HG03039 (cell line): ENCODE results near the gene DEFB112.

ENCODE experiments used
- ATAC-seq: cut with Tn5 transposase; IDR thresholded peaks from one replicate; pipeline ENCODE4 v1.9.1; 2021; ENCODE audit warnings: mild to moderate bottlenecking, moderate library complexity; ENCODE audit not compliant: unreplicated experiment

Gene DEFB112, protein sequence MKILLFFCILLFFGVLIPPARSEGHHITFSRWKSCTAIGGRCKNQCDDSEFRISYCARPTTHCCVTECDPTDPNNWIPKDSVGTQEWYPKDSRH

DNA sequence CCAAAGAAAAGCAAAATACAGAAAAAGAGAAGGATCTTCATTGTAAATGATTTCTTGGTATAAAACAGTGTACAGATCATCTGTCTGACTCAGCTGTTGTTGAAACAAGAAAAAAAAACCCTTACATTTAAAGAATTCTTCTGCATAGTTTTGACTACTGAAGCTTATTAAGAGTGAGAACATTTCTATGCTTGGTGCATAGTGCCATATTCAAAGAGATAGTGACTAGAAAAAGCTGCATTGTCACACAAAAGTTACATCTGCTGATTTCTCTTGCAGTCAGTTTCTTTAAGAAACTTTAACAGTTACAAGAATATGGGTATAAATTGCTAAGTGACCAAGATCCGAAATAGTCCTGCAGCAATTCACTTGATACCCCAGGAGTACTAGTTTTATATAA lies at the start of gene DEFB112:
TSS of gene DEFB112 (minus strand) at position 101 of the 400 bp plus-strand sequence. CDS start at position 41, 60 bp downstream.
- ATAC-seq: no peak

DNA sequence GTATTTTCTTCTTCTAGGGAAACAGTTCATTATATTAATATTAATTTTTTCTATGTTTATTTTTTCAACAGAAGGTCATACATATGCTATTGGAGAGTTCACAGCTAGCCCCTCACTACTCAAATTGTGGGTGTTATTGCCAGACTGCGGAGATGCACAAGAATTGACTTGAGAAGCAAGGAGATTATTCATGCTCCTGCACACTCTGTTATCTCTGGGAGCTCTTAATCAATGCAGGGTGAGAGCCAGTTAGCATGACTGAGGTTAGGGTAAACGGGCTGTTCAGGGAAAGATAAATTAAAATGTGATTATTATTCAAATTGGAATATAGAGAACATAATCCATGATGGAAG lies 48.9 kb upstream of the DEFB112 start:
- ATAC-seq: no peak

DNA sequence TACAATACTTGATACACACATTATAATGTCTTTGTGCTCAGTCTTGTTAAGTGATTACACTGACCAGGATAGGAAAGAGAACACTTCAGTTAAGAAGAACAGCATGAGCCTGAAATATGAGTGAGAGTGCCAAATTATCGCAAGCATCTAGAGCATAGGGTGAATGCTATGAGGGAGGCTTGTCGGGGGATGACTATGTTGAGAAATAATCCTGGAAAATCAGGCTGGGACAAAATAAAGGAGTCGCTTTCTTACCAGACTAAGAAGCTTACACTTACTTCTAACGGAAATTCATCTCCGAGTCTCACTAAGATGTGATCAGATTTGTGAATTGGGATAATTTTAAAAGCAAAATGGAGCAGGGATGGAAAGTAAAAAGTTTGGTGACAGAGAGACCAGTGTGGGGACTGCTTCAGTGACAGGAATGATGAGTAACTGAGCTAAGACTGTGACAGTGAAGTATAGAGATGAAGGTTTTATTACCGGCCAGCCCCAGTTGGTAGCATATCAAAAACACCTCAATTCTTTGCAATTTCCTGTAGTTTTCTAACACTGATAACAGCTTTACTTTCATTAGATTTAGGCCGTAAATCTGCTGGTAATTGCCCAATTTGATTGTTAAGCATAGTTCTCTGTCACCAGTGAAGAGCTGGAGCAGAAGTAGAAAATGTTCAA lies 48.4 kb upstream of the DEFB112 start:
- ATAC-seq: no peak

DNA sequence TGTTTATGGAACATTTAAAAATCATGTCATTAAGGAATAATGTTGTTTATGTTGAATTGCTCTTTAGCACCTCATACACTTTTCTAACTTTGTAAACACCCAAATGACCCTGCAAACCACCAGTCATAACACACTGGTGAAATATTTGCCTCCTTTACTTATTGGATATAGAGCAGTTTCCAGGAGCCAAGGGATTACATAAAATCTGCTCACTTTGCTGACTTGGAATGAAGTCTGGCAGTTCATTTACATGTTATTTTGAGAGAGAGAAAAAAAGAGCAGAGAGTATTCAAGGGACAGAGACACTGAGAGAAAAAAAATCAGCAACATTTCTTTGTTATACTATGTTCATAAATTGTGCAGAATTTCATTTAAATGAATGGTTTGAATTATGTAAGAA lies 46.6 kb upstream of the DEFB112 start:
- no peak for ATAC-seq

DNA sequence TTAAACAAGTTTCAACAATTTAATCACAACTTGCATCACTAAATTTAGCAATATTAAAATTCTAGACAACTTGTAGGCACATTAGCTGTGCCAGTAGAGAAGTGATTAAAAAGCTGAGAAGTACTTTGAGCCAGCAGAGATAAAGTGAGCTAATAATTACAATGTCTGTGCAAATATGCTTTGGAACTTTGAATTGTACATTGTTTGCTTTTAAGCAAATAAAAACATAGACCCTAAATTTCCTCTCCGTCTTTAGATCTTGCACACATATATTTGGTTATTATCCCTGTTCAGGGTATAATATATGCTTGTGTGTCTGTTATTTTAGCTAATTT lies 44.2 kb upstream of the DEFB112 start:
- no peak for ATAC-seq

DNA sequence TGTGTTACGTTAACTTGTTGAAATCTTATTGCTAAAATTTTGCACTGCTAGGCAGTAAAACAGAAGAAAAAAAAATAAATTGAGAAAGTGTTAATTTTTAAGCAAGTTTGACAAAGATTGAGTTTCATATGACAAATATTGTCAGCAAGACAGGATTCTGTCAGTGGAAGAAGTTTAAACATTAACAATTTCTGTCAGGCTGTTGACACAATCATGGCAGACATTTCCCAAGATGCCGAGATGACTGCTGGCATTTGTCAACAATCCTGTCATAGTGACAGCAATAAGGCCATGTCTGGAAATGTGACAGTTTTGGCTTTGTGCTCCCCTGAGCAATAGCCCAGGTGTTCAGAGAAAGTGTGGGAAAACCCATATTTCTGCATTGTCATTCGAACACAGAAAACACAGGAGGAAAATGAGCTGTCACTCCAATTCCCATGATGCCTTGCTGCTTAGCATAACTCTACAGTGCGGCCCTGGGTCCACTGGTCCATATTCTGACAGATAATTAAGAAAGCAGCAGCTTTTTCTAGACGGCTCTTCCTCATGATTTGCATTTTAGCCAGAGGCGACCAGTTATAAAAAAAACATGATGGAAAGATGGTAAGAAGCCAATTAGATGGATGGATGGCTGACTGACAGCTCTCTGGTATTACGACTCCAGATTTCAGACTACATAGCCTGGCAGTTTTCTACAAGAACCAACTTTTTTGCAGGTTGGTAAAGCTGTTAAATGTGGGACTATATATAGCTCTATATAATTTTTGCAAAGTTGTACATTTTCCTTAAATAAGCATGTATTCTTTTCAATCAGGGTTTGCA lies 43.6 kb upstream of the DEFB112 start:
- no peak for ATAC-seq

DNA sequence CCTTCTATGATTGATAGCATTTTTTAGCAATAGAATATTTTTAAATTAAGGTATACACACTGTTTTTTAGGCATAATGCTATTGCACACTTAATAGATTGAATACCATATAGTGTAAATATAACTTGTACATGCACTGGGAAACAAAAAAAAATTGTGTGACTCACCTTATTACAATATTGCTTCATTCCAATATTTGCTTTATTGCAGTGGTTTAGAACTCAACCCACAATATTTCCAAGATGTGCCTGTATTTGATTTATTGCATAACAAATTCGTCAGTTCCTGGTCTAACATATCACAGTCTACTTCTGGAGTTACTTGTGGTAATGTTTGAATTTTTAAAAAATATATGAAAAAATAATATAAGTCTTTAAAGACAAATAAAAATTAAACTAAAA lies 41.9 kb upstream of the DEFB112 start:
- no peak for ATAC-seq

DNA sequence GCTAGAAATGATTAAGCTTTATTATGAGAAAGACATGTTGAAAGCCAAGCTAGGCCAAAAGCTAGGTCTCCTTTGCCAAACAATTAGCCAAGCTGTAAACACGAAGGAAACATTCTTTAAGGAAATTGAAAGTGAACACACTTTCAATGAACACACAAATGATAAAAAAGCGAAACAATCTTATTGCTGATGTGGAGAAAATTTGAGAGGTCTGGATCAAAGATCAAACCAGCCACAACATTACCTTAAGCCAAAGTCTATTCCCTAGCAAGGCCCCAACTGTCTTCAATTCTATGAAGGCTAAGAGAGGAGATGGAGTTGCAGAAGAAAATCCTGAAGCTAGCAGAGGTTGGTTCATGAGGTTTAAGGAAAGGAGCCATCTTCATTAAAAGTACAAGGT lies 40.2 kb upstream of the DEFB112 start:
- no peak for ATAC-seq

DNA sequence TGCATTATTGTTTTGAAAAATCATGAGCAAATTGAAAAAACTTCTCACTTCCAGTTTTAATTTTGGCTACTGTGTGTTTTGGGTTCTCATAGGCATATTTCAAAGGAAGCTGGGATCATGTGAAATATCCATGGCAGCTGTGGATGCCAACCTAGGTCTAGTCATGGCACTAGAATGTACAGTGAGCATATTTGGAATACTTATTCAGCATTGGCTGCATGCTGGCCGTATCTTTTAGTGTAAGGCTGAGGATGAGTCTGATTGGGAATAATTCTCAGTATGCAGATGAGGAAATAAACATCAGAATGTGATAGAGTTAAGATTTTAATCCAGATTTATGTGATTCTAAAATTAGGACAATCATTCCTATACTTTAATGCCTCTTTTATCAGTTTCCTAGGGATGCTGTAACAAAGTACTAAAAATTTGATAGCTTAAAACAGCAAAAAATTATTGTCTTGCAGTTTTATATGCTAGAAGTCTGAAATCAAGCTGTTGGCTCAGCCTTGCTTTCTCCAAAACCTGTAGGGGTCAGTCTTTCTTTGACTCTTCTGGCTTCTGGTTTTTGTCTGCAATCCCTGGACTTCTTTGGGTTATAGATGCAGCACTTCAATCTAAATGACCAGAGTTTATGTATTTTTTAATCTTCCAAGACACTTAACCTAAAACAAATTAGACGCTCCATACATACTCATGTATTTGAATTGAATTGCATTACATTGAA lies 37.7 kb upstream of the DEFB112 start:
- no peak for ATAC-seq

DNA sequence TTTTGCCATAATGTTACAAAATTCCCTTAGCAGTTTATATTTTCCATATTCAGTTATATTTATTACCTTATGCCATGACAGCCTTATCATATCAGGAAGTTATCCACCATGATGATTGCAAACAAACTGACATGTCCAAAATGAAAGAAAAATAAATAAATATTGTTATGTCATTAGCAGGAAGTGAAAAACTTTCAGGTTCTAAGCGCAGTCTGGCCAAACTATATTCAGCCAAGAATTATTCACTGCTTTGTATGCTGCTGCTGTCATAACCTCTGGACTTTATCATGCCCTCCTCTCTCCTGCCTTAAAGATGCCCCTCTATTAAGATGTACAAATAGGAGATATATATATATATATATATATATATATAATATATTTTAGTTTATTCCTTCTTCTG lies 27.7 kb upstream of the DEFB112 start:
- ATAC-seq: no peak

DNA sequence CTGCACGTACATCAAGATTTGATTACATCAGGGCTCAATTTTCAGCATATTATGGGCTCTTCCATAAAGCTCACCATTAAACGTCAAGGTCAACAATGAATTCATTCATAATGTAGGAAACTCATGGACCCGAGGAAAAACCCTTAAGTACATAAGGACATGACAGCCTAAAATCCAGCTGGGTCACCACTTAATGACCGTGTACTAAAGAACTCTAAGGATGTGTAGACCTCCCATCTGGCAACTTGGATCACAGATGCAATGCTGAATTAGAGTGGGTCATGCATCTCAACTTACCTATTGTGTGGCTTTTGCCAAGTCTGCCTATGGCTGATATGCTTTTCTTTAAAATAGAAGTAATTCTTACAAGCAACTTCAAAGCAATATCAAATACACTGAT lies 26.7 kb upstream of the DEFB112 start:
- no peak for ATAC-seq

DNA sequence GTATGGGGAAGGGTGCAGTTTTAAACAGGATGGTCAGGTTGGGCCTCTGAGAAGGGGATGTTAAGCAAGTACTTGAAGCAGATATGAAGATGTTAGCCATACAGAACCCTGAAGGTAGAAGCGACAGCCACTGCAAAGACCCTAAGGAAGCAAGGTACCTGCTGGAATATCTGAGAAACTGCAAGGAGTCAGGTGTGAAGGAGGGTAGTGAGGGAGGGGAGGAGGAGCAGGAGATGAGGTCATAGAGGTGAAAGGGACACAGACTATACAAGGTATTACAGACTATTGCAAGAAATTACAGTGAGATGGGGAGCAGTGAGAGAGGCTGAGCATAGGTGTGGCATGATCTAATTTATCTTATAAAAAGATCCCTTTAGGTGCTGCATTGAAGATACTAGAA lies 22.2 kb upstream of the DEFB112 start:
- ATAC-seq: no peak

DNA sequence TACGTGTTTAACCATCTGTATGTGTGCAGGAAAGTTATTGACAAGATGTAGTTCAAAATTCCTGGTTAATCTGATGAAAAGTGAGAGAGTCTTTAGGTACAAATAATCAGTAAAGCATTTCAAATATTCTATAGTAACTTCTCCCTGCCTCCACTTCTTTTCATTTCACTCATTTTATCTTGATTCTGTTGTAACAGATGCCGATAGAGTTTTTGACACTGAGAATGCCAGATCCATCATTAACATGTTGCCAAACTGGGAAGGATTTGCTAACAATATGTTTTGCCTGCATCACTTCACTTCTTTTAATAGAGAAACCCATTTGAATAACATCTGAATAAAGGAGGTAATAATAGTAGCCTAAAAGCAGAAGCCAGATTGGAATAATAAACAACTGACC lies 20.4 kb upstream of the DEFB112 start:
- no peak for ATAC-seq

DNA sequence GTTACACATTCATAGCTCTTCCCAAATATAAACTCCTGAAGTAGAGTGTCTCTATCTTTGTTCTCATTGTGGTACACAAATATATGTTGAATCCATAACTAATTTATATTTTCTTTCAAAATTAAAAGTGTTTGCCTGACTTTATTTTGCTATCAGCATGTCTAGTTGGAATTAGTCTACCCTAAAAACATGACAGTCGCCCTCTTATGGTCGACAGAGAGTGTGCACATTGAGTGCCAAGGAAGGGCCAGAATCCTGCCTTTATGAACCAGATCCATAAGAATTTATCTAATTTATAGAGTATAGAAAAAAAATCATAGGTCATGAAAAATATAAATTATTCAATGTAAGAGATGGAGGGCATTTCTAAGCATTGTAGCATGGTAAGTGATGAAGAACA lies 12.3 kb upstream of the DEFB112 start:
- ATAC-seq: no peak

DNA sequence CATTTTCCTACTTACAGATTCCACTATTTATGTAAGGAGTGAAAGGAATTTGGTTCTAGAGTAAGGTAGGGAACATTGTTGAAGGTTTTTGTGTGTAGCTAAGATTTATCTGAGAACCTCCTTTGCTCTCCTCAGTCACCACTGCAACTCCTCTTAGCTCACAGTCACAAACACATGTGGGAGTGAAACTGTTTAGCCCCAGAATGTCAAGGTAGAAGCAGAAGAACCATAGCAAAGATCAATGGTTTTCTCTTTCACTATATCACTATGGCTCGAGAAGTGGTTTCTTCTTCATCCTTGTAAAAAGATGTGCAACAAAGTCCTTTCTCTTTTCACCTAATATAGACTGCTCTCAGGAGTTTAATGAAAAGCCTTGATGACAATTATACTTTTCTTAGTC lies 6.5 kb upstream of the DEFB112 start:
- no peak for ATAC-seq

DNA sequence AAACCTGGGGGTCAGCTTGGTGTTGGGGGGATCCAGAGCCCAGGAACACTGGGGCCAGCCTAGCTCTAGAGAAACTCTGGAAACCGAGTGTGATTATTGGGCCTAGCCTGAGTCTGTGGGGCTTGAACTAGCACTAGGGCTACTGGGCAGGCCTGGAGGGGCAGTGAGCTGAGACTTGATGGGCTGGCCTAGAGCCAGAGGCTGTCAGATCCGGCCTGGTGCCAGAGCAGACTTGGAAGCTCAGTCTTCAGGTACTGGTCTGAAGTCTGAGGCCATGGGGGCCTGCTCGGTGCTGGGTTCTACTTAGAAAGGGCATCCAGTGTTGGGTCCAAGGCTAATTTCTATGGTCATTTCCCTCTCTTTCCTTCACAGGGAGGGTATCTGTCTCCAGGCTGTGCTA lies 2.7 kb downstream of the DEFB112 start:
- no peak for ATAC-seq

DNA sequence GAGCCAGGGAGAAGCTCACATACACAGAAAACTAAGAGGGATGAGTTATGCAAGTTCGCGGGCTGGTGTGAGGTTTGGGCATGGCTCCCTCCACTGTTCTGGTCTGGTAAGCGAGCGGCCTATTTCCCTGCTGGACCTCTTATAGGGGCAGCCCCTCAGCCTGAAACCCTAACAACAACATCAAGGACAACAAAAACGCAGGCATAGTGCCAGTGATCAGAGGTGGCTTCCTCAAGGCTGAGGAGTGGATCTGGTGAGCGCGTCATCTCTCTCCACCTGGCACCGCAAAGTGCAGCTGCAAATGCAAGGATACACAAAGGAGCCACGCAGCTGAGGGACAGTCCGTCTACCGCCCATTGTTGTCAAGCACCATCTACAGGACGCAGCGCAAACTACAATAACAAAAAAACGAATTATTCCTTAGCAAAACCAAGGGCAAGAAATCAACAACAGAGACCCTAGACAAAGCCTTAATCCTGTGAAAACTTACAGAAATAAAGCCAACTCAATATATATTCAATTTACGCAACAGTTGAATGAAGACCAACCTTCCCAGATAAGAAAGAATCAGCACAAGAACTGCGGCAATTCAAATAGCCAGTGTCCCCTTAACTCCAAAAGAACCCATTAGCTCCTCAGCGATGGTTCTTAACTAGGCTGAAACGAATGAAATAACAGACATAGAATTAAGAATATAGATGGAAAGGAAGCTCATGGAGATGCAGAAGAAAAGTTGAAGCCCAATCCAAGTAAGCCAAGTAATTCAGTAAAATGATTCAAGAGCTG lies 18.8 kb downstream of the DEFB112 start:
- peak; percentile 68 for ATAC-seq

DNA sequence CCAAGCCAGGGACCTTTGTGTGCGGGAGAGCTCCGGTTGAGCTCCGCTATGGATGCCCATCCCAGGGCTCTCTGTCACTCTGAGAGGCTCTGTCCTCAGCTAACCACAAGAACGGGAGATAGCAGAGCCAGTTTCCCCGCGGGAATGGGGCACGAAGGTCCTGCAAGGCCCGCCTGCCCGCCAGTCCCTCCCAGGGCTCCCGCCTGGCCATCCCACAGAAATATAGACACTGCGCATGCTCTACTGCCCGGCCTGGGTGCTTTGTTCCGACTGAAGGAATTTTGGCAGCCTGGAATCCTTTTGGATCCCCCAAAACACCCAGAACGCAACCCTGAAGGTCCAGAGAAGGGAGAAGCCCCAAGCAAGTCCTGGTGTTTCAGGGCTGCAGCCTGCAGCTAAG lies 19.4 kb downstream of the DEFB112 start:
- no peak for ATAC-seq

DNA sequence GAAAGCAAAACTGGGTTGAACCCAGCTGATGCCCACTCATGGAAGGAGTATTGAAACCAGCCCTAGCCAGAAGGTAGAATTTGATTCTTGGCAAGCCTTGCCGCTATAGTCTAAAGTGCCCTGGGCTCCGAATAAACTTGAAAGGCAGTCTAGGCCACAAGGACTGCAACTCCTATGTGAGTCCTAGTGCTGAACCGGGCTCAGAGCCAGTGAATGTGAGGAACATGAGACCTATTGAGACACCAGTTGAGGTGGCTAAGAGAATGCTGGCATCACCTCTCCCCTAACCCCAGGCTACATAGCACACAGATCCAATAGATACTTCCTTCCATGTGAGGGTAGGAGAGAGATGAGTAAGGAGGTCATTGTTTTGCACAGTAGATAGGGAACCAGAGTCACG lies 24.5 kb downstream of the DEFB112 start:
- no peak for ATAC-seq

DNA sequence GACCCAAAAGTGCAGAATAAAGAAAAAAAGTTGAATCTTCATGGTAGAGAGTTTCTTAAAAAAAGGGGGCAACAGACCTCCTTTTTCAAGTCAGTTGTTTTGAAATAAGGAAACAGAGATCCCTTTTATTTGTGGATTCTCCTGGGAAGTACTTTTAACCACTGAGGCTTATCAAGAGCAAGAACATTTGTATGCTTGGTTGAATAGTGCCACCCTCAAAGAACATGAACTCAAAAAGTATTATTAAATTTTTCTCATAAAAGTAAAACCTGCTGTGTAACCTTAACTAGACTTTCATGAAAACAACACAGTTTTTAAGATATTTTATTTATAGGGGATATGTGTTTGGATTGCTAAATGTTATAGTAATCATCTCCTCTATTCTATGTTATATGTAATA lies 27.8 kb downstream of the DEFB112 start, which contains the start of gene DEFB110:
TSS of gene DEFB110 (minus strand) at position 101 of the 400 bp plus-strand sequence. CDS start at position 42, 59 bp downstream.
- ATAC-seq: no peak

DNA sequence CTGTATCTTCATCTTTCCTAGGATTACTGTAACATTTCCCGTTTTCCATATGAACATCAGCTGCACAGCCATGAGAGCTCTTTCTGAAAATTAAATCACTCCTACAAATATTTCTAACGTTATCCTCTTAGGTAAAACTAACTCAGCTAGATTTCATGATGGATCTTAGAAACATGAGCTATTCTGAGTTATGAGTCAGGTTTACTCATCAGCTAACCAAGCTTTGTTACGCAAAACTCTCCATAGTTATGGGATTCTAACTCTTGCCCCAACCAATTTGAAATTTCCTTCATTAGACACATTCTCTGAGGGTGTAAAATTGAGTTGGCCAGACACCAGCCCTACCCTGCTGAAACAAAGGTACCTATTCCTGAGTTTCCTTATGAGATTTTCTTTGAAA lies 41.9 kb downstream of the DEFB112 start:
- ATAC-seq: no peak
